HT-29 (cell line): Measurements from ENCODE around the gene NUP98. TPM values are rescaled to one million over a fixed set of nuclear protein-coding genes. Genes with fewer than 3 reads are reported as not detected.
"Not testable (repeated sequence)": the region's sequence is repeated elsewhere in the genome, so short reads cannot be mapped to it uniquely, and the experiment has no call there.

Source experiments
- DNase-seq: peaks from one replicate; pipeline ENCODE4 v3.0.0-alpha.2; 2015; ENCODE audit warnings: low spot score
- total RNA-seq: library from RNA; depleted of rRNA; stranded (reverse); fragments of >200 nt; shearing (Covaris generic); gene quantifications from 2 replicates; pipeline ENCODE4 v1.2.3, GENCODE V29; 2014

Gene NUP98
- total RNA-seq, 1 experiment from 2014 or later, result 165 TPM

GRCh38 chr11:3671334-3672254, 125.8 kb downstream of the NUP98 start, which contains the start of gene CHRNA10:
Gene CHRNA10 (minus strand): TSS chr11:3671384. CDS start chr11:3671312, 72 bp downstream.
- DNase-seq, result no peak

GRCh38 chr11:3669742-3670183, 127.6 kb downstream of the NUP98 start:
- DNase-seq, result no peak

DNA sequence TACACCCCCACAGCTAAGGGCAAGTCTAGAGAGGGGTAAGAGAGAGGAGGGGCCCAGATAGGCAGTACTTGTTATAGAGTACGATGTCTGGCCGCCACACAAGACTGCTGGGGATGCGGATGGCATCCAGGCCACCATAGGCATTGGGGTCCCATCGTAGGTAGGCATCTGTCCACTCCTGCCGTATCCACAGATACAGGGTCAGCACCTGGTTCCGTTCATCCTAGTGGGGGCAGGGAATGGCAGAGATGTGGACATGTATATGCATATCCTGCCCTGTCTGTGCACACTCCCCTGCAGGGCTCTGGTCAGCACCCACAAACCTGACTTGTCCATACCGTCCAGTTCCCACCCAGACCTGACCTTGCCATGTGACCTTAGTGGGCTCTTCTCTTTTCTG, 128.2 kb downstream of the NUP98 start:
- no peak for DNase-seq

DNA sequence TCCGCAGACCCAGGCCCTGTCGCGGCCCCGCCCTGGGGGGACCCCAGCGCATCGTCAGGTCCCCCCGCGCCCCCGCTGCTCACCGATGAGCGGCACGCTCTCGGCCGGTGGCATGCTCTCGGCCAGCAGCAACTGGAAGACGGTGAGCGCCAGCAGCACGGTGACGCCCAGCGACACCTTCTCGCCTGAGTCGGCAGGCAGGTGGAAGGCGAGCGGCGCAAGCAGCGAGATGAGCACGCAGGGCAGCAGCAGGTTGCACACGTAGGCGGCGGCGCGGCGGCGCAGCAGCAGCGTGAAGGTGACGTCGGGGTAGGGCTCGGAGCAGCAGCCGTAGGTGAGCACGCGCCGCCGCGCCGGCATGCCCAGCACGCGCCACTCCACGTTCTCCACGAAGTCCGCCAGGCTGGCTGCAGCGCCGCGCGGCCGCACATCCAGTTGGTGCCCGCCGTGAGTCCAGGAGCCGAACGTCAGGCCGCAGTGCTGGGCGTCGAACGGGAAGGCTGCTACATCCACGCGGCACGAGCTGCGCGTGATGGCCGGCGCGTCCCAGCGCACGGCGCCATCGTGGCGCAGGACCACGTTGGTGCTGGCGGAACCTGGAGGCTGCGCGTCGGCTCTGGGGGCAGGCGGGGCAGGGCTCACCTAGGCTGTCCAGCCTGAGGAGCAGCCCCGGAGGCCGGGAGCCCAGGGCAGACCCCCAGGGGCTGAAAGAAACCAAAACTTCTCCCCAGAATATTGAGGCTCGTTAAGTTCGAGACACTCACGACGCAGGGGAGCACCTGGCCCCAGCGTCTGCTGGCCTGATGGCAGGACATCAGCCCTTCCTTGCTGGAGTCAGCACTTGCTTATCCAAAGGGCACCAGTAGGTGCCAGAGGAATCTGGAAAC, 130.0 kb downstream of the NUP98 start:
- no peak for DNase-seq

DNA sequence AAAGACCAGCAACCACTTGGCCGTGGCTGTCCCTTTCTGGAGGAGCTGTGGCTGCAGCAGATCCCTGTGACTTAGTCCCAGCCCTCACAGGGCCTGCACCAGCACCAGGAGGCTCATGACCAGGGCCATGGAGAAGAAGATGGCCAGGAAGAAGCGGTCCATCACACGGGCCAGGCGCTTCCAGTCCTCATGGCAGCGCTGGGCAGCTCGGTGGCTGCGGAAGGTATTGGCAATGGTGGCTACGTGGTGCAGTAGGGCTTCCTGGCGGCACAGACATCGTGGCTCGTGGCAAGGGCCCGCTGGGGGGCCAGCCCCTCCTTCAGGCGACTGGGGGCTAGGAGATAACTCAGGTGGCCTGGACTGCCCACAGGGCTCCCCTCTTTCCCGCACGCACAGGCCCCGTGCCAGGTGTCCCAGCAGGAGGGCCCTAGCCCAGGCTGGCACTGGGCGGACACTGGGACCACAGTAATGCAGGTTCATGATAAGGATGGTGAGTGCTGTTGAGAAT, 131.3 kb downstream of the NUP98 start:
- DNase-seq, result no peak

DNA sequence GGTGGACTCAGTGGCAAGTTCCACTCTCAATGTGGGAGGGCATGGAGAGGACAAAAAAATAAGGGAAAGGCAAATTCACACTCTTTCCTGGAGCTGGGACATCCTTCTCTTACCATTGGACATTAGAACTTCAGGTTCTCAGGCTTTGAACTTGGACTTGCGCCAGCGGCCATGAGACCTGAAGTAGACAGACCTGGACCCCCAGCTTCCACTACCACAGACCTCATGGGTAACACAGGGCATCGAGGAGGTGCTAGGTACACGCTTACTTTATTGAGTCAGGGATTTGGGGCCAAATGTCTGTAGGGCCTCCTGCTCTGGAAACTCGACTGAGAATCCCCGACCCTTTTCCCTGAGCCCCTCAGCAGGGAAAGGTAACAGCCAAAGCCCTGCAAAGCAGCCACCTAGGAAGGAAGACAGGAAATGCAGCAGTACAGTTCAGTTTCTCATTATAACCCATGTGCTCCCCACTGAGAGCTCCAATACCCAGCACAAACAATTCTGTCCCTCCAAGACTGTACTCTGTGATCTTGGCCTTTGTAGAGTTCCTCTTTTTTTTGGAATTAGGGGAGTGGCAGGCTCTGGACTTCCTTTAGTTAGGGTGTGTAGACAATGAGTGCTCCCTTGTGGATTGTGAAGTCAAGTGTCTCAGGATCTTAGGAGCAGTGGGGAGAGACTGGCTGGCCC, 131.9 kb downstream of the NUP98 start:
- DNase-seq, result no peak

DNA sequence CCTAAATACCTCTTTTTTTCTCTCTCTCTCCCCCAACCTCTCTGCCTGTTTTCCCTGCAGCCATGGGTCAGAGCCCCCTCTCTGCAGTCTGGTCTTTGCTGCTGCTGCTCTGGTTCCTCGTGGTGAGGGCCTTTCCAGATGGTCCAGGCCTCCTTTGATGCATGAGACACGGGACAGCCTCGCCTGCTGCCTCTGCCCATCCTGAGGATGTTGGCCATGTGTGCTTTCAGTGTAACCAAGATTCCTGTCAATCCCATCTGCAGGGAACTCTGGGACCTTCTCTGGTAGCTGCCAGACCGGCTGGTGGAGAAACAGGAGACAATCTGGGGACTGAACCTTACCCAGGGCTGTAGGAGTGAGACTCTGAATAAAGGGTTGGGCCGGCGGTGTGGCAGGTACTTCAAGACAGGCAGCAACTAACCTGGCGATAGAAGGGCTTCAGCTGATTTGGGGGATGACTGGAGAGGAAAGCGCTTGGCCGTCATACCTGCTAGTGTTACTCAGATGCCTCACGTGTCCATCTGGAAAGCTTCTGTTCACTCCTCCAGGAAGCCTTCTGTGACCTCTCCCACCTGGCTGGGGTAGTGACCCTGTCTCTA, 133.2 kb downstream of the NUP98 start:
- no peak for DNase-seq

GRCh38 chr11:3662856-3663255, 134.5 kb downstream of the NUP98 start:
- no peak for DNase-seq

DNA sequence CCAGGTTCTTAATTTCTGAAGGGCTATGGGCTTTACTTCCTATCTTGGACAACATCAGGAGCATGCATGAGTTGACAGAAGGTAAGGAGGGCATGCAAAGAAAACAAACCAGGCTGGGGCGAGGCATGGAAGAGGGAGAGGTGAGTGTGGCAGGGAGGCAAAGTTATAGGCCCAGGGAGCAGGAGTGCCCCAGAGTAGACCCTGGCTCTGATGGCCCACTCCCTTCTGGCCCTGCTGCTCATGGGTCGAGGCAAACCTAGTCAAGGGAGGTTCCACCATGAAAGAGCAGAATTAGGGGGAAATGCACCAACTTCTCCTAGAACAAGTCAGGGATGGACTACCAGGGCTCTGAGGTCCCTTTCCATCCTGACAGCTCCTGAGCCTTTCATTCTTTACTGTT, 136.4 kb downstream of the NUP98 start:
- DNase-seq, result no peak

- peak; percentile 48 for DNase-seq
These were observed 137.5 kb downstream of the NUP98 start for GRCh38 chr11:3659595-3660515.

- DNase-seq, result no peak
These were observed 139.1 kb downstream of the NUP98 start for GRCh38 chr11:3658252-3658651.

- not testable (repeated sequence) for DNase-seq
These were observed 140.0 kb downstream of the NUP98 start for GRCh38 chr11:3657331-3657730.

DNA sequence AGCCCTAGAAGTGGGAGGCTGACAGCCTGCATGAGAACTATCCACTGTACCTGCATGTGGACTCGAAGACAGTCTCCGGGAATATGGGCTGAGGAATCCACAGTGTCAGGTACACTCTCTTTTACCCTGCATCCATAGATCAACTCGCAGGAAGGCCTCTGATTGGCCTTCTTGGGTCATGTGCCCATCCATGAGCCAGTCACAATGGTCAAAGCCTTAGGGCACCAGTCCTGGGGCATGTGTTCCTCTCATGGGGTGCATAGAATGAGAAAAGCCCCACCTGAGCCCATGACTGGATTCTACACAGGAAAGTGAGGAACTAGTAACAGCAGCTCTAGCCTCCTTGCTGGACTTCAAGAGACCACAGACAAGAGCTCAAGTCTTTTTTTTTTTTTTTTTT, 141.8 kb downstream of the NUP98 start:
- no peak for DNase-seq

DNA sequence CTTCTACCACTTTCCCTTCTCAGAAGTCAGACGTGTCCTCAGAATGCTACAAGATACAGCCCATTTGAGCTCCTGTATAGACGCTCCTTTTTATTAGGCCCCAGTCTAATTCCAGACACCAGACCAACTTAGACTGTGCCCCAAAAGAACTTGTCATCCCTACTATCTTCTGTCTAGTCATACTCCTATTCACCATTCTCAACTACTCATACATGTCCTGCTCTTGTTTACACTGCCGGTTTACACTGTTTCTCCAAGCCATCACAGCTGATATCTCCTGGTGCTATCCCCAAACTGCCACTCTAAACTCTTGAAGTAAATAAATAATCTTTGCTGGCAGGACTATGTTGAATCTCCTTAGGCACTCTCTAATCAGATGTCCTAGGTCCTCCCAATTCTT, 144.8 kb downstream of the NUP98 start:
- DNase-seq, result not testable (repeated sequence)

DNA sequence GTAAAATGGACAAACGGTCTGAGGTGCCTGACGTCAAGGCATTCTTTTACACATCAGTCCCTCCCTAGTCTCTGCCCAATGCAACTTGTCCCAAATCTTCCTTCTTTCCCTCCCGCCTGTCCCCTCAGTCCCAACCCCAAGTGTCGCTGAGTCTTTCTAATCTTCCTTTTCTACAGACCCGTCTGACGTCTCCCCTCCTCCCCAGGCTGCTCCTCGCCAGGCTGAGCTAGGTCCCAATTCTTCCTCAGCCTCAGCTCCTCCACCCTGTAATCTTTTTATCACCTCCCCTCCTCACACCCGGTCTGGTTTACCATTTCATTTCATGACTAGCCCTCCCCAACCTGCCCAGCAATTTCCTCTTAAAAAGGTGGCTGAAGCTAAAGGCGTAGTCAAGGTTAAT, 148.0 kb downstream of the NUP98 start:
- DNase-seq, result not testable (repeated sequence)

- DNase-seq, result not testable (repeated sequence)
These were observed 148.5 kb downstream of the NUP98 start for GRCh38 chr11:3648843-3649242.

- no peak for DNase-seq
These were observed 151.8 kb downstream of the NUP98 start for GRCh38 chr11:3645552-3645951.

GRCh38 chr11:3644817-3645235, 152.5 kb downstream of the NUP98 start, which contains the start of gene ART1:
Gene ART1 (plus strand): TSS chr11:3645128. CDS start chr11:3659214, 14,086 bp downstream.
- DNase-seq, result peak; percentile 33

DNA sequence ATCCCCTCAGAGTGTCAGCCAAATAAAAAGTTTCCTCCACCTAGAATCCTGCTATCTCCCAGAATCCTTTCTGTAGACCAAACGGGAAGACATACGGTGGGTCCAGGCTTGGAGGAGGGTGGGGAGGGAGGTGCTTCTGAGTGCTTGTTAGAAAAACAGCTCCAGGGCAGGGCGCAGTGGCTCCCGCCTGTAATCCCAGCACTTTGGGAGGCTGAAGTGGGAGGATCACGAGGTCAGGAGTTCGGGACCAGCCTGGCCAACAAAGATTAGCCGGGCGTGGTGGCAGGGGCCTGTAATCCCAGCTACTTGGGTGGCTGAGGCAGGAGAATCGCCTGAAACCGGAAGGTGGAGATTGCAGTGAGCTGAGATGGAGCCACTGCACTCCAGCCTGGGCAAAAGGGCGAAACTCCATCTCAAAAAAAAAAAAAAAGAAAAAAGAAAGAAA, 154.2 kb downstream of the NUP98 start:
- DNase-seq, result not testable (repeated sequence)
